Transverse colon (tissue), 4 donors: Measurements from ENCODE around the gene SAMM50.

Source experiments
- CTCF ChIP-seq, 5 experiments: fragments of 200-600 bp in 3 of 5; fragments of 450-650 bp in 2 of 5; sonication (generic) in 3 of 5; IDR thresholded peaks; 1 replicate in 2 of 5; 2 replicates in 3 of 5; pipeline ENCODE4 v1.5.1; 2016 to 2017; ENCODE audit warnings: antibody characterized with exemption in 5 of 5, inconsistent platforms in 3 of 5, mild to moderate bottlenecking in 2 of 5, moderate library complexity in 1 of 5
- POLR2A ChIP-seq: fragments of 450-650 bp; IDR thresholded peaks from one replicate; pipeline ENCODE4 v1.6.1; 2016; ENCODE audit warnings: antibody characterized with exemption, mild to moderate bottlenecking, moderate library complexity
- POLR2AphosphoS5 ChIP-seq, 3 donors: sonication (generic); formaldehyde crosslinking; IDR thresholded peaks; one replicate each; pipeline ENCODE4 v1.6.1; 2016; ENCODE audit warnings: antibody characterized with exemption in 3 of 3

DNA sequence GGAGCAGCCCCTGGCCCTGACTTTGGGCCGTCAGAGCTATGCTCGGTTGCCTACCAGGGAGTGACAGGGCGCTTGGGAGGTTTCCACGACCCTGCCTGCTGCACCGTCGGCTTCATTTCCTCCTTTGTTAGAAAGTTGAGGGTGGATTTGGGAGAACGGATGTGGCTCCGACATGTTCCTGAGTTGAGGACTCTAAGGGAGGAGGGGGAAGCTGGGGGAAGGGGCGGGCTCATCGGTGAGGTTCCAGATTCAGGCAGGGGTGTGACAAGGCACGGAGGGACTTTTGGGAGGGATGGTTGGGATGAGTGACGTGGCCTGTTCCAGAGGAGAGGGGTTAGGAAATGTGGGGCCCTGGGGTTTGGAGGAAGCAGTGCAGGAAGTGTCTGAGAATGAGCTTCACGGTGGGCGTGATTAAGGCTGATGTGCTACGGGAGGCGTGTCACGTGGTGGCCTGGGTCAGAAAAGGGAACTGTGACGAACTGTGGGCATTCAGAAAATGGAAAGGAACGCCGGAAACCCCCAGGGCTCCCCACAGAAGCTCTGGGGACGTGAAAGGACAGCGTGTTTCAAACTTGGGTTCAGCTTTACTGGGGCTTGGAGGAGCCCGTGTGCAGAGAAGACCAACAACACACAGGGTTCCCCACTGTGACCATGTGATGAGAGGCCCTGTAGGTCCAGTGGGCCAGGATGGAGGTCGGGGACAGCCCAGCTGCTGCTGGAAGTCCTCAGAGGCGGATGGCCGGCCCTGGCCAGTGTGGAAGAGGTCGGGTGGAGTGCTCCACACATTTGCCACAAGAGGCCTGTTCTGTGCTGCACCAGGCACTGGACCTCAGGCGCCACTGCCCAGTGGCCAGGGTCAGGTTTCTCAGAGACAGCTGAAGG, 71.6 kb downstream of the SAMM50 start:
- peak; percentile 42 to 62 (median 43) for TF ChIP-seq POLR2AphosphoS5 (IDR thresholded peaks at IDR 0.05)
- no peak for TF ChIP-seq CTCF (IDR thresholded peaks at IDR 0.05)
- peak; percentile 44 for TF ChIP-seq POLR2A
